ENCODE results near the gene SGMS1.
"Not testable (repeated sequence)": the region's sequence is repeated elsewhere in the genome, so short reads cannot be mapped to it uniquely, and the experiment has no call there.

SGMS1 gene

GRCh38 chr10:50501478-50501877 is 122.3 kb downstream of the SGMS1 start:
- no peak for DNase-seq

- DNase-seq = no peak
Measured at GRCh38 chr10:50498465-50498864, 125.3 kb downstream of the SGMS1 start.

GRCh38 chr10:50497758-50498157 is 126.0 kb downstream of the SGMS1 start:
- DNase-seq = peak; percentile 88

GRCh38 chr10:50496228-50496627 is 127.5 kb downstream of the SGMS1 start:
- no peak for DNase-seq

GRCh38 chr10:50490241-50490640 is 133.5 kb downstream of the SGMS1 start:
- no peak for DNase-seq

GRCh38 chr10:50484550-50484949 is 139.2 kb downstream of the SGMS1 start:
- DNase-seq = not testable (repeated sequence)

- no peak for DNase-seq
Measured at GRCh38 chr10:50480054-50481007, 143.4 kb downstream of the SGMS1 start.

GRCh38 chr10:50477287-50478203 is 146.2 kb downstream of the SGMS1 start:
- DNase-seq = no peak

GRCh38 chr10:50473756-50474155 is 150.0 kb downstream of the SGMS1 start:
- DNase-seq = no peak

GRCh38 chr10:50472914-50473313 is 150.8 kb downstream of the SGMS1 start:
- no peak for DNase-seq

GRCh38 chr10:50471583-50471975 is 152.2 kb downstream of the SGMS1 start:
- DNase-seq = no peak

GRCh38 chr10:50470798-50471582 is 152.8 kb downstream of the SGMS1 start:
- peak; percentile 91 for DNase-seq

GRCh38 chr10:50470345-50470744 is 153.4 kb downstream of the SGMS1 start:
- DNase-seq = no peak

- no peak for DNase-seq
Measured at GRCh38 chr10:50469778-50470193, 154.0 kb downstream of the SGMS1 start.

- DNase-seq = no peak
Measured at GRCh38 chr10:50469288-50469687, 154.5 kb downstream of the SGMS1 start.

- DNase-seq = no peak
Measured at GRCh38 chr10:50467209-50467608, 156.5 kb downstream of the SGMS1 start.

GRCh38 chr10:50464004-50464409 is 159.7 kb downstream of the SGMS1 start:
- no peak for DNase-seq

- DNase-seq = no peak
Measured at GRCh38 chr10:50461834-50462233, 161.9 kb downstream of the SGMS1 start.

- DNase-seq = no peak
Measured at GRCh38 chr10:50461123-50461522, 162.6 kb downstream of the SGMS1 start.

- no peak for DNase-seq
Measured at GRCh38 chr10:50456719-50457118, 167.0 kb downstream of the SGMS1 start.

GRCh38 chr10:50453940-50454339 is 169.8 kb downstream of the SGMS1 start:
- no peak for DNase-seq

GRCh38 chr10:50452603-50453002 is 171.2 kb downstream of the SGMS1 start:
- DNase-seq = no peak

- no peak for DNase-seq
Measured at GRCh38 chr10:50447691-50448090, 176.1 kb downstream of the SGMS1 start.
